ENCODE measurements around the gene DDX39B.
A peak's percentile ranks its signal among the peaks of the same experiment; 100 is the strongest.

DDX39B gene

GRCh38 chr6:31546958-31547726, 5.3 kb upstream of the DDX39B start, which contains the start of gene NFKBIL1 (continued):
- TF ChIP-seq ZNF777 (tag by site-specific recombination; IDR thresholded peaks at IDR 0.05; ENCODE audit: borderline replicate concordance) (no peak), ZNF133 (tag by site-specific recombination; IDR thresholded peaks at IDR 0.05) (no peak), SP2 (tag by site-specific recombination; IDR thresholded peaks at IDR 0.05) (peak; percentile 99), GLI2 (tag by site-specific recombination; IDR thresholded peaks at IDR 0.05; ENCODE audit: borderline replicate concordance, low read depth) (no peak; the same call in 1 of the 2 replicates), ZNF548 (tag by site-specific recombination; IDR thresholded peaks at IDR 0.05) (no peak), ZNF23 (tag by site-specific recombination; IDR thresholded peaks at IDR 0.05; ENCODE audit: borderline replicate concordance) (no peak), MYNN (tag by site-specific recombination; IDR thresholded peaks at IDR 0.05; ENCODE audit: borderline replicate concordance) (no peak), ZNF660 (tag by site-specific recombination; IDR thresholded peaks at IDR 0.05) (peak; percentile 93), ZBTB8A (tag by site-specific recombination; IDR thresholded peaks at IDR 0.05) (peak; percentile 52), ZNF132 (tag by site-specific recombination; IDR thresholded peaks at IDR 0.05; ENCODE audit: borderline replicate concordance) (no peak), SCRT2 (tag by site-specific recombination; IDR thresholded peaks at IDR 0.05) (no peak), ZNF292 (tag by site-specific recombination; IDR thresholded peaks at IDR 0.05; ENCODE audit: borderline replicate concordance, low read depth) (no peak), ZNF140 (tag by site-specific recombination; IDR thresholded peaks at IDR 0.05) (no peak), INSM2 (tag by site-specific recombination; IDR thresholded peaks at IDR 0.05) (peak; percentile 78), ZIC2 (tag by site-specific recombination; IDR thresholded peaks at IDR 0.05) (no peak), ZNF776 (tag by site-specific recombination; IDR thresholded peaks at IDR 0.05; ENCODE audit: borderline replicate concordance) (no peak), REPIN1 (tag by site-specific recombination; IDR thresholded peaks at IDR 0.05; ENCODE audit: low read depth) (peak; percentile 77; the same call in 1 of the 2 replicates), SALL2 (tag by site-specific recombination; IDR thresholded peaks at IDR 0.05; ENCODE audit: borderline replicate concordance) (no peak), ZEB2 (tag by site-specific recombination; IDR thresholded peaks at IDR 0.05) (peak; percentile 67; the same call in 1 of the 2 replicates), ZNF112 (tag by site-specific recombination; IDR thresholded peaks at IDR 0.05) (no peak), ZNF266 (tag by site-specific recombination; IDR thresholded peaks at IDR 0.05; ENCODE audit: low read depth) (no peak; the same call in 1 of the 2 replicates), ZNF621 (tag by site-specific recombination; IDR thresholded peaks at IDR 0.05) (no peak), BCL11A (tag by site-specific recombination; IDR thresholded peaks at IDR 0.05; ENCODE audit: low read depth) (no peak), YY2 (tag by site-specific recombination; IDR thresholded peaks at IDR 0.05) (peak; percentile 72), ZNF843 (tag by site-specific recombination; IDR thresholded peaks at IDR 0.05) (peak; percentile 37; the same call in 1 of the 2 replicates), ZNF626 (tag by site-specific recombination; IDR thresholded peaks at IDR 0.05) (no peak), ZNF16 (tag by site-specific recombination; IDR thresholded peaks at IDR 0.05; ENCODE audit: low read depth) (no peak; the same call in 1 of the 2 replicates), ZNF324 (tag by site-specific recombination; IDR thresholded peaks at IDR 0.05) (peak; percentile 90), SP7 (tag by site-specific recombination; IDR thresholded peaks at IDR 0.05) (peak; percentile 82), ZFP37 (tag by site-specific recombination; IDR thresholded peaks at IDR 0.05) (0 out of 2 replicates have a peak, but pooled peaks have one; percentile 35)
- TF ChIP-seq, protein P1, sequence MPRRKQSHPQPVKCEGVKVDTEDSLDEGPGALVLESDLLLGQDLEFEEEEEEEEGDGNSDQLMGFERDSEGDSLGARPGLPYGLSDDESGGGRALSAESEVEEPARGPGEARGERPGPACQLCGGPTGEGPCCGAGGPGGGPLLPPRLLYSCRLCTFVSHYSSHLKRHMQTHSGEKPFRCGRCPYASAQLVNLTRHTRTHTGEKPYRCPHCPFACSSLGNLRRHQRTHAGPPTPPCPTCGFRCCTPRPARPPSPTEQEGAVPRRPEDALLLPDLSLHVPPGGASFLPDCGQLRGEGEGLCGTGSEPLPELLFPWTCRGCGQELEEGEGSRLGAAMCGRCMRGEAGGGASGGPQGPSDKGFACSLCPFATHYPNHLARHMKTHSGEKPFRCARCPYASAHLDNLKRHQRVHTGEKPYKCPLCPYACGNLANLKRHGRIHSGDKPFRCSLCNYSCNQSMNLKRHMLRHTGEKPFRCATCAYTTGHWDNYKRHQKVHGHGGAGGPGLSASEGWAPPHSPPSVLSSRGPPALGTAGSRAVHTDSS (tag by site-specific recombination; IDR thresholded peaks at IDR 0.05), result no peak
- TF ChIP-seq, protein P2, sequence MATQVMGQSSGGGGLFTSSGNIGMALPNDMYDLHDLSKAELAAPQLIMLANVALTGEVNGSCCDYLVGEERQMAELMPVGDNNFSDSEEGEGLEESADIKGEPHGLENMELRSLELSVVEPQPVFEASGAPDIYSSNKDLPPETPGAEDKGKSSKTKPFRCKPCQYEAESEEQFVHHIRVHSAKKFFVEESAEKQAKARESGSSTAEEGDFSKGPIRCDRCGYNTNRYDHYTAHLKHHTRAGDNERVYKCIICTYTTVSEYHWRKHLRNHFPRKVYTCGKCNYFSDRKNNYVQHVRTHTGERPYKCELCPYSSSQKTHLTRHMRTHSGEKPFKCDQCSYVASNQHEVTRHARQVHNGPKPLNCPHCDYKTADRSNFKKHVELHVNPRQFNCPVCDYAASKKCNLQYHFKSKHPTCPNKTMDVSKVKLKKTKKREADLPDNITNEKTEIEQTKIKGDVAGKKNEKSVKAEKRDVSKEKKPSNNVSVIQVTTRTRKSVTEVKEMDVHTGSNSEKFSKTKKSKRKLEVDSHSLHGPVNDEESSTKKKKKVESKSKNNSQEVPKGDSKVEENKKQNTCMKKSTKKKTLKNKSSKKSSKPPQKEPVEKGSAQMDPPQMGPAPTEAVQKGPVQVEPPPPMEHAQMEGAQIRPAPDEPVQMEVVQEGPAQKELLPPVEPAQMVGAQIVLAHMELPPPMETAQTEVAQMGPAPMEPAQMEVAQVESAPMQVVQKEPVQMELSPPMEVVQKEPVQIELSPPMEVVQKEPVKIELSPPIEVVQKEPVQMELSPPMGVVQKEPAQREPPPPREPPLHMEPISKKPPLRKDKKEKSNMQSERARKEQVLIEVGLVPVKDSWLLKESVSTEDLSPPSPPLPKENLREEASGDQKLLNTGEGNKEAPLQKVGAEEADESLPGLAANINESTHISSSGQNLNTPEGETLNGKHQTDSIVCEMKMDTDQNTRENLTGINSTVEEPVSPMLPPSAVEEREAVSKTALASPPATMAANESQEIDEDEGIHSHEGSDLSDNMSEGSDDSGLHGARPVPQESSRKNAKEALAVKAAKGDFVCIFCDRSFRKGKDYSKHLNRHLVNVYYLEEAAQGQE (tag by site-specific recombination; IDR thresholded peaks at IDR 0.05), result peak; percentile 41; the same call in 1 of the 2 replicates
- TF ChIP-seq, protein P3, sequence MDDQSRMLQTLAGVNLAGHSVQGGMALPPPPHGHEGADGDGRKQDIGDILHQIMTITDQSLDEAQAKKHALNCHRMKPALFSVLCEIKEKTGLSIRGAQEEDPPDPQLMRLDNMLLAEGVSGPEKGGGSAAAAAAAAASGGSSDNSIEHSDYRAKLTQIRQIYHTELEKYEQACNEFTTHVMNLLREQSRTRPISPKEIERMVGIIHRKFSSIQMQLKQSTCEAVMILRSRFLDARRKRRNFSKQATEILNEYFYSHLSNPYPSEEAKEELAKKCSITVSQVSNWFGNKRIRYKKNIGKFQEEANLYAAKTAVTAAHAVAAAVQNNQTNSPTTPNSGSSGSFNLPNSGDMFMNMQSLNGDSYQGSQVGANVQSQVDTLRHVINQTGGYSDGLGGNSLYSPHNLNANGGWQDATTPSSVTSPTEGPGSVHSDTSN (CRISPR knock-in tag; IDR thresholded peaks at IDR 0.05), result 0 out of 2 replicates have a peak, but pooled peaks have one; percentile 16
